ENCODE results near the gene MGAT4D. TPM values are rescaled to one million over a fixed set of nuclear protein-coding genes. Genes with fewer than 3 reads are reported as not detected.

The MGAT4D gene
- total RNA-seq, 1 experiment from 2014 or later: not detected

GRCh38 chr4:140448162-140448561 lies 49.9 kb downstream of the MGAT4D start:
- intact Hi-C loops (cut with micrococcal nuclease): no loop called here
- no peak for DNase-seq (ENCODE audit: low read depth, low spot score)

More at GRCh38 chr4:140448162-140448561, 49.9 kb downstream of the MGAT4D start:
- Histone ChIP-seq H3K9me3 (ENCODE audit: control insufficient read depth in 1 of 2, insufficient read depth in 1 of 2, low read depth in 1 of 2, low read length in 2 of 2) (no peaks in the 10 kb centered on the region), H3K4me3 (replicated peaks in 1 of 2; ENCODE audit: low read depth in 1 of 2, low read length in 2 of 2) (no peak overlapping the region), H3K27me3 (ENCODE audit: insufficient read depth, low read length) (no peaks in the 10 kb centered on the region), H3K9me2 (ENCODE audit: insufficient read depth) (no peaks in the 10 kb centered on the region), H2AFZ (ENCODE audit: low read depth, low read length, poor library complexity, severe bottlenecking) (no peak overlapping the region), H3K36me3 (ENCODE audit: control insufficient read depth in 1 of 2, insufficient read depth in 2 of 2, low read length in 2 of 2) (no peaks in the 10 kb centered on the region), H3K4me1 (ENCODE audit: control insufficient read depth in 1 of 2, insufficient read depth in 2 of 2, low read length in 2 of 2) (no peaks in the 10 kb centered on the region), H3K9ac (ENCODE audit: low read length) (no peak overlapping the region), H3K4me2 (ENCODE audit: low read length) (no peak overlapping the region), H4K20me1 (ENCODE audit: insufficient read depth) (no peaks in the 10 kb centered on the region), H3K27ac (ENCODE audit: low read depth, low read length) (no peak overlapping the region), H3K79me2 (ENCODE audit: insufficient read depth, low read length) (no peaks in the 10 kb centered on the region)
- POLR2A ChIA-PET: no interaction called here
- RAD21 ChIA-PET (ENCODE audit: low non-redundant PET in 1 of 2, low total read pairs in 2 of 2, uncharacterized antibody in 2 of 2, unreplicated experiment in 2 of 2): no interaction called here
- no peak for ATAC-seq
- BruUV-seq (replicated peaks): no TSS peak
- TF ChIP-seq RAD21 (IDR thresholded peaks at IDR 0.05; ENCODE audit: low read depth) (no peak), CBX3 (IDR thresholded peaks at IDR 0.05; ENCODE audit: low read depth) (no peak), SP1 (IDR thresholded peaks at IDR 0.05; ENCODE audit: low read depth) (no peak), EGR1 (IDR thresholded peaks at IDR 0.05; ENCODE audit: low read depth) (no peak), YY1 (IDR thresholded peaks at IDR 0.05; ENCODE audit: extremely low read depth, insufficient replicate concordance, low read depth, low read length) (no peak), TCF7L2 (IDR thresholded peaks at IDR 0.05; ENCODE audit: borderline replicate concordance, extremely low read depth, insufficient read depth, insufficient read length) (no peak), POLR2A (IDR thresholded peaks at IDR 0.05; ENCODE audit: borderline replicate concordance, extremely low read depth, insufficient read depth, insufficient read length) (no peak), CTCF (IDR thresholded peaks at IDR 0.05 in 2 of 3, conservative IDR thresholded peaks at IDR 0.05 in 1 of 3; ENCODE audit: borderline replicate concordance in 1 of 3, insufficient read depth in 1 of 3, low read depth in 2 of 3, low read length in 2 of 3) (no peak), ZBTB33 (IDR thresholded peaks at IDR 0.05; ENCODE audit: extremely low read depth, insufficient replicate concordance, low read length) (no peak), ELF1 (IDR thresholded peaks at IDR 0.05; ENCODE audit: borderline replicate concordance, low read depth) (no peak), ZNF274 (IDR thresholded peaks at IDR 0.05; ENCODE audit: low read depth, low read length) (no peak), REST (IDR thresholded peaks at IDR 0.05; ENCODE audit: low read depth) (no peak), SIN3A (IDR thresholded peaks at IDR 0.05; ENCODE audit: low read depth) (no peak), EZH2phosphoT487 (IDR thresholded peaks at IDR 0.05; ENCODE audit: borderline replicate concordance) (no peak), CEBPB (IDR thresholded peaks at IDR 0.05; ENCODE audit: low read depth) (no peak), ATF3 (IDR thresholded peaks at IDR 0.05) (no peak), POLR2AphosphoS5 (IDR thresholded peaks at IDR 0.05; ENCODE audit: low read depth, low read length) (no peak), ZFX (IDR thresholded peaks at IDR 0.05) (no peak)
- CTCF ChIA-PET: no interaction called here

All from HCT116 (cell line).